Ishikawa (cell line): ENCODE data around the gene CDK6.

ENCODE experiments used
- CEBPB ChIP-seq: IDR thresholded peaks from 2 replicates; pipeline ENCODE4 v1.6.1; 2012
- CREB1 ChIP-seq: IDR thresholded peaks from 2 replicates; pipeline ENCODE4 v1.6.1; 2012; ENCODE audit warnings: low read depth
- EGR1 ChIP-seq: IDR thresholded peaks from 2 replicates; pipeline ENCODE4 v1.6.1; 2012
- EP300 ChIP-seq: IDR thresholded peaks from 2 replicates; pipeline ENCODE4 v1.6.1; 2012; ENCODE audit warnings: borderline replicate concordance
- RAD21 ChIP-seq: IDR thresholded peaks from 2 replicates; pipeline ENCODE4 v1.6.1; 2012; ENCODE audit warnings: low read depth
- TAF1 ChIP-seq: IDR thresholded peaks from 2 replicates; pipeline ENCODE4 v1.6.1; 2012; ENCODE audit warnings: low read depth, mild to moderate bottlenecking
- TEAD4 ChIP-seq: IDR thresholded peaks from 2 replicates; pipeline ENCODE4 v1.6.1; 2012
- YY1 ChIP-seq: IDR thresholded peaks from 2 replicates; pipeline ENCODE4 v1.6.1; 2012; ENCODE audit warnings: low read depth
- TF ChIP-seq, protein P1 (sequence below): IDR thresholded peaks from 2 replicates; pipeline ENCODE4 v1.6.1; 2012; ENCODE audit warnings: low read depth, mild to moderate bottlenecking
- TF ChIP-seq, protein P2 (sequence below): IDR thresholded peaks from 2 replicates; pipeline ENCODE4 v1.6.1; 2012

DNA sequence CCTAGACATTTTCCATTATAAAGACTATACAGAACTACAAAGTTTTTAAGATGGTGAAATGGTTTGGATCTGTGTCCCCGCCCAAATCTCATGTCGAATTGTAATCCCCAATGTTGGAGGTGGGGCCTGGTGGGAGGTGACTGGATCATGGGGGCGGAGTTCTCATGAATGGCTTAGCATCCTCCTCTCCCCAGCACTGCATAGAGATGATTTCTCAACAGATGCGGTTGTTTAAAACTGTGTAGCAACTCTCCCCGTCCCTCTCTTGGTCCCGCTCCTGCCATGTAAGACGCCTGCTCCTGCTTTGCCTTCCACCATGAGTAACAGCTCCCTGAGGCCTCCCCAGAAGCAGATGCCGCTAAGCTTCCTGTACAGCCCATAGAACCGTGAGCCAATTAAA lies 247.8 kb downstream of the CDK6 start:
- TF ChIP-seq TAF1: no peak
- TF ChIP-seq, protein P1, sequence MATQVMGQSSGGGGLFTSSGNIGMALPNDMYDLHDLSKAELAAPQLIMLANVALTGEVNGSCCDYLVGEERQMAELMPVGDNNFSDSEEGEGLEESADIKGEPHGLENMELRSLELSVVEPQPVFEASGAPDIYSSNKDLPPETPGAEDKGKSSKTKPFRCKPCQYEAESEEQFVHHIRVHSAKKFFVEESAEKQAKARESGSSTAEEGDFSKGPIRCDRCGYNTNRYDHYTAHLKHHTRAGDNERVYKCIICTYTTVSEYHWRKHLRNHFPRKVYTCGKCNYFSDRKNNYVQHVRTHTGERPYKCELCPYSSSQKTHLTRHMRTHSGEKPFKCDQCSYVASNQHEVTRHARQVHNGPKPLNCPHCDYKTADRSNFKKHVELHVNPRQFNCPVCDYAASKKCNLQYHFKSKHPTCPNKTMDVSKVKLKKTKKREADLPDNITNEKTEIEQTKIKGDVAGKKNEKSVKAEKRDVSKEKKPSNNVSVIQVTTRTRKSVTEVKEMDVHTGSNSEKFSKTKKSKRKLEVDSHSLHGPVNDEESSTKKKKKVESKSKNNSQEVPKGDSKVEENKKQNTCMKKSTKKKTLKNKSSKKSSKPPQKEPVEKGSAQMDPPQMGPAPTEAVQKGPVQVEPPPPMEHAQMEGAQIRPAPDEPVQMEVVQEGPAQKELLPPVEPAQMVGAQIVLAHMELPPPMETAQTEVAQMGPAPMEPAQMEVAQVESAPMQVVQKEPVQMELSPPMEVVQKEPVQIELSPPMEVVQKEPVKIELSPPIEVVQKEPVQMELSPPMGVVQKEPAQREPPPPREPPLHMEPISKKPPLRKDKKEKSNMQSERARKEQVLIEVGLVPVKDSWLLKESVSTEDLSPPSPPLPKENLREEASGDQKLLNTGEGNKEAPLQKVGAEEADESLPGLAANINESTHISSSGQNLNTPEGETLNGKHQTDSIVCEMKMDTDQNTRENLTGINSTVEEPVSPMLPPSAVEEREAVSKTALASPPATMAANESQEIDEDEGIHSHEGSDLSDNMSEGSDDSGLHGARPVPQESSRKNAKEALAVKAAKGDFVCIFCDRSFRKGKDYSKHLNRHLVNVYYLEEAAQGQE: no peak
- TF ChIP-seq YY1: no peak
- no peak for TF ChIP-seq EP300
- no peak for TF ChIP-seq RAD21
- TF ChIP-seq CEBPB: no peak
- TF ChIP-seq, protein P2, sequence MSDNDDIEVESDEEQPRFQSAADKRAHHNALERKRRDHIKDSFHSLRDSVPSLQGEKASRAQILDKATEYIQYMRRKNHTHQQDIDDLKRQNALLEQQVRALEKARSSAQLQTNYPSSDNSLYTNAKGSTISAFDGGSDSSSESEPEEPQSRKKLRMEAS: no peak
- TF ChIP-seq CREB1: no peak
- no peak for TF ChIP-seq TEAD4
- TF ChIP-seq EGR1: no peak
